GM12878 (cell line): Measurements from ENCODE around the gene PLA2G6.
"Not testable (repeated sequence)": the region's sequence is repeated elsewhere in the genome, so short reads cannot be mapped to it uniquely, and the experiment has no call there.

Source experiments
- CBX3 ChIP-seq: fragments of 200-600 bp; sonication (generic); IDR thresholded peaks from 2 replicates; pipeline ENCODE4 v1.6.1; 2016; ENCODE audit warnings: low read depth, borderline replicate concordance
- CTCF ChIP-seq, 3 experiments: IDR thresholded peaks in 2 of 3; conservative IDR thresholded peaks in 1 of 3; 2 replicates each; pipeline ENCODE4 v1.5.1; 2011; ENCODE audit warnings: low read depth in 3 of 3, low read length in 3 of 3, mild to moderate bottlenecking in 3 of 3, control low read depth in 2 of 3, moderate library complexity in 2 of 3, inconsistent platforms in 1 of 3, mixed read lengths in 1 of 3; ENCODE audit not compliant: control insufficient read depth in 2 of 3, insufficient read depth in 1 of 3; ENCODE audit errors: extremely low read depth in 1 of 3
- HCFC1 ChIP-seq: fragments of 150-350 bp; IDR thresholded peaks from 2 replicates; pipeline ENCODE4 v1.6.1; 2014; ENCODE audit warnings: low read length
- NKRF ChIP-seq: fragments of 450-650 bp; conservative IDR thresholded peaks from 2 replicates; pipeline ENCODE4 v1.6.1; 2017; ENCODE audit warnings: mild to moderate bottlenecking, moderate library complexity
- RUNX3 ChIP-seq: IDR thresholded peaks from 2 replicates; pipeline ENCODE4 v1.6.1; 2012; ENCODE audit warnings: low read length, inconsistent platforms
- SIX5 ChIP-seq: IDR thresholded peaks from 2 replicates; pipeline ENCODE4 v1.6.1; 2011; ENCODE audit warnings: mild to moderate bottlenecking, low read depth, low read length, moderate library complexity; ENCODE audit not compliant: severe bottlenecking
- SUZ12 ChIP-seq: fragments of 200-600 bp; sonication (generic); IDR thresholded peaks from one replicate; pipeline ENCODE4 v1.6.1; 2018; ENCODE audit warnings: antibody characterized with exemption, mild to moderate bottlenecking; ENCODE audit not compliant: unreplicated experiment
- USF2 ChIP-seq: IDR thresholded peaks from 2 replicates; pipeline ENCODE4 v1.6.1; 2011; ENCODE audit warnings: low read depth, low read length, improper control_type of control experiment, borderline replicate concordance

- TF ChIP-seq HCFC1; CBX3; RUNX3; CTCF (IDR thresholded peaks at IDR 0.05 in 2 of 3, conservative IDR thresholded peaks at IDR 0.05 in 1 of 3; ENCODE audit: control insufficient read depth in 2 of 3, extremely low read depth in 1 of 3, insufficient read depth in 1 of 3, low read depth in 3 of 3, low read length in 3 of 3); SIX5; NKRF; USF2; SUZ12: not testable (repeated sequence)
Observed at GRCh38 chr22:38117556-38117955, 64.1 kb downstream of the PLA2G6 start.
